NCI-H774 (cell line): ENCODE data around the gene PLXNA4.
"Not testable (repeated sequence)": the region's sequence is repeated elsewhere in the genome, so short reads cannot be mapped to it uniquely, and the experiment has no call there.

Source experiments
- DNase-seq: peaks from one replicate; lab custom pipeline; 2025; lab: John Stamatoyannopoulos, UW

The PLXNA4 gene

DNA sequence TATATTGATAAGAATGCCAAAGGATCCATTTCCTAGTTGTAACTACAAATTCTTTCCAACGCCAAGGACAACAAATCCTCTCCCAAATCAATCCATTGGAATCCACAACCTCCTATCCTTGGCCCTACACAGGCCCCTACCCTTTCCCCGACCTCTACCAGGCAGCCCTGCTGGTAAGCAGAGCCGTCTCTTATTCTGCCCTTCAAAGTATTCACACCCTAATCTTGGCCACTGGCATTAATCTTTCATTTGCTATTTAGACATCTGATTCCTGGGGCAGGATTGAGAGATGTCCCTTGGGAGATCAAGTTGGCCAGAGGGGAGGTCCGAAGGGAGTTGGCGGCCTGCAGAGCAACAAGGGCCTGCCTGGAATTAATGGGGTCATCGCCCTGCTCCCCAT, 161.4 kb downstream of the PLXNA4 start:
- DNase-seq, result no peak

DNA sequence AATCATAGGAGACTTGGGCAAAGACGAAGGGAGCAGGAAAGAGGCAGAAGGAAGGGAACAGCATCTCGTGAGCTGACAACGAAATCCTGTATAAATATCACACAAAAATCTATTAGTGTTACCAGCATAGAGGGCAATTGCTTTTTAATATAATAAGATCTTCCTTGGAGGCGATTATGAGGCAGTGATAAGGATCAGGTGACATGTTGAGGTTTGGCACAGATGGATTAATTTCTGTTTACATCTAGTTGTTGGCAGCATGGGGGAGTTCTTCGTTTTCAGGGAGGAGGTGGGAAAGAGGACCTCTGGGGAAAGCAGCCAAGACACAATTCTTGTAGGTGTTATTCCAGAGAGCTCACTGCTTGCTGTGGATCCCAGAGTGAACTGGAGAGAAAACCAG, 163.8 kb downstream of the PLXNA4 start:
- no peak for DNase-seq

DNA sequence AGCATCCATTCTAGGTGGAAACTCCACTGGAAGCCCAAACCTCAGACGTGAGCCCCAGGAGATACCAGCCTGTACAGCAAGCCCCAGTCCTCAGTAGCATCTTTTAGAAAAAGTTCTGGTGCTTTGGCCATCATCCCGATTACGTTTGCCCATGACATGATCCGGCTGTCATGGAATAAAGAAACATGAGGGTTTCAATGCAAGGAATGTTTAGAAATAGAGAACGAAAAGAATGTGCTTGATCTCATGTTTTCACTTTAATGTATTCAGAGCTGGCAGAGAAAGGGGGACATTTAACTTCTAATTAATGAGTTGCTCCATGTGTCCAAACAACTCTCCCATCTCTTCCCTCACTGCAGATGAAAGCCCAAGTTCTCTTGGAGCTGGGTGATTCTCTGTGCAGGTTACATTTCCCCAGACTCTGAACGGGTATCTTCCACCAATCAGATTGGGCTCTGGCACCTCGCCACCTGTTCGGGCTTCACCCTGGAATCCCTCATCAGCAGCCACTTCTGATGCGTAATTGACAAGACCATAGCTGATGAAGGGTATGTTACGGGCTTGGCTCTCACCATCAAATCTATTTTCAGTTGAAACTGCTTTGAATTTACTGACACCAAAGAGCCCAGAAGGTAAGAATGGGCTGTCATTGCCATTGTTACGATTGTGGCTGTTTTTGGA, 165.3 kb downstream of the PLXNA4 start:
- DNase-seq, result no peak

DNA sequence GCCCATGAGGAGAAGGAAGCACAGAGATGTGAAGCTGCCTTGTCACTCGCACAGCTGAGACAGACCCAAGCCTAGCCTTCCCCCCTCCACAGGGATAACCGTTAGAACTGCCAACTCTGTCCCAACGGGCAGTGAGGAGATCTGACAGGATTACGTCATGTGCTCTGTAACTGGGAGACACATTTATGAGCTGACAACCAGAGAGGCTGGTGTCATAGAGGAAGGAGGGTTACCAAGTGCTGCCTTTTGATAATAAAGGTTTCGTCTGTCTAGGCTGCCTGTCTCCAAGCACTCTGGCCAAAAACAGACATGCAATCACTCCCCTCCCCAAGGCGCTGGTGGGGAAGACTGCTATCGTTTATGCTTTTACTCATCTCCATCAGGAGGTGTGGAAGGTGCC, 165.9 kb downstream of the PLXNA4 start:
- DNase-seq, result no peak

DNA sequence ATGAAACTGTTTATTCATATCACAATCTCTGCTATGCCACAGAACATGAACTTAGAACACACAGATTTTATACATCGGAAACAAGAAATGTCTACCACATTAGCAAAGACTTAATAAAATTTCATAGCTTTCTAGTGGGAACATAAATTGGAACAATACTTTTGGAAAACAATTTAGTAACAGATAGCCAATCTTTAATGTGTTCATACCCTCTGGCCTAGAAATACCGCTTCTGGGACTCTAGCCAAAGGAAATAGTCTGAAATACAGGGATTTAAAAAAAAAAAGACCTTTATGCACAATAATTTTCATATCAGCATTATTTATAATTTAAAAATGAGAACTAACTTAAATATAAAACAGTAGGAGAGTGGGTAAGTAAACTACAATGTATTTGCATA, 168.5 kb downstream of the PLXNA4 start:
- no peak for DNase-seq

DNA sequence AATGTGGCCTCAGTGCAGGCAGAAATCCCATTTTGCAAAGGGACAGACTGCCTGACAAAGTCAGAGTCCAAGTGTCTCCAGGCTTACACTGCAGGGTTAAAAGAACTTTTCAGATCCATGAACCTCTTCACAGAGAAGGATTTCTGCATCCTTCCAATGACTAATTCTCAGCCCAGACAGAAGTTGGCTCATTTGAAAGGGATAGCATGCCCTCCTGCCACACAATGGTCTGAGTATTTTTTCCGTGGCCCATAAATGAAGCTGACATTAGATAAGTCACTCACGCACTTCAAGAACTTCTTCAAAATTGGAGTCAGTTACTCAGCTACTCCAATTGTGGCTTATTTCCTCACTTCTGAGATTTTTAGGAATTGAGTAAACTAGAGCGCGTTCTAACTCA, 170.2 kb downstream of the PLXNA4 start:
- DNase-seq, result no peak

DNA sequence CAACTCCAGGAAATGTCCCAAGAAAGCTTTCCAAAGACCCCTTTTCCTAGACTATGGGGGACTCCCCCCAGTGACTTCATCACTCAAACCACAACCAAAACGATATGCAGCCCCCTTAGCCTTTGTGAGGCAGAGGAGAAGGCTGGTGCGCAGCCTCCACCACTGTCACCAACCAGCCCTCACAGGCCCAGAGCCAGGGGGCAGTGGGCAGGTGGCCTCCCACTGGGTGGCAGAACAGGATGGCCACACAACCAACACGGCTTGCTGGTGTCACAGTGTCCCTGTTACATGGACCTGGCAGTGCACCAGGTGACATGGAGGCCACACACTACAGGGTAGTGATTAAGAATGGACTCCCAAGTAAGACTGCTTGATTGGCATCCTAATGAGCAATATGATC, 172.0 kb downstream of the PLXNA4 start:
- DNase-seq, result no peak

DNA sequence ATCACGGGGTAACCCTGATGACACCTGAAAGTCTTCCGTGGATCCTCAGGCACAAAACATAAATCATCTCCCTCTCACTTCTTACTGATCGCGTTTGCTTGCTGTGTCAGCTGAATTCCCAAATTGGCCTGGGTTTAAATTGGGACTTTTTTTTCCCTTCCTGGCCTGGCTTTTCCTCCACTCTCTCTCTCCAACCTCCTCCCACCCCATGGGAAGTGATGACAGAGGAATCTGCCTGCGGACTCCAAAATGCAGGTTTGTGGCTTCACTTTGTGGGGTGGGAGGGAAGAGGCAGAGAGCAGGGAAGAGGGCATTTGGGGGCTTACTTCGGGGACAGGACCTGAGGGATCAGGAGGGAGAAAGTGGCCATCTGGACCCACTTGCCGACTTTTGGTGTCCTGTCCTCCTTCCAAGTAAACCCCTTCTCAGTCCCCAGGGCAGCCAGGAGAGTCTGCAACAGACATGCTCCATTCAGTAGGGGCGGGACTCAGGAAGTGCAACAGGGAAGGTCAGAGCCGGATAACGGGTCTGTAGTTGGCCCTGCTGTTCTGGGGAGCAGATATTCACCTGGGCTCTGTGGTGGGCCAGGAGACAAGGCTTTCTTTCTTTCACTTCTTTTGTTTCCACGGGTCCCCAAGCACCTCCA, 172.7 kb downstream of the PLXNA4 start:
- no peak for DNase-seq

DNA sequence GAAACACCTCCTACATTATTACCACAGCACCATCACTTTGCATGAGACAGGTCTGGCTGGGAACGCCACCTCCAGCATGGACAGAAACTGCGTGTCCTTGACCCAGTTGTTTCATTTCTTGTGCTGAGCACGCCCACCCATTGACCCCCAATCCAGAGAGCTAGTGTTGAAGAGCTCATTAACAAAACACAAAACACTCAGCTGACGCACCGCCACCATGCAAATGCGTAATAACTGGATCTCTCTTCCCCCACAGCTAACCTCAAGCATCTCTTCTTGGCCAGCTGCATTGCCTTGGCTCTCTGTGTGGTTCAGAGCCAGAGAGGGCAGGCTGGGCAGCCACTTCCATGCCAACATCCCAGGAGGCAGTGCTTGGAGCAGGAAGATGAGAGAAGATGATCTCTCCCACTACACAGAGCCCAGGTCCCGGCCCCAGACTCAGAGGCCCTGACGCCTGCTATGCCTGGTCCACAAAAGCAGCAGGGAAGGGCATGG, 173.5 kb downstream of the PLXNA4 start:
- DNase-seq, result no peak

DNA sequence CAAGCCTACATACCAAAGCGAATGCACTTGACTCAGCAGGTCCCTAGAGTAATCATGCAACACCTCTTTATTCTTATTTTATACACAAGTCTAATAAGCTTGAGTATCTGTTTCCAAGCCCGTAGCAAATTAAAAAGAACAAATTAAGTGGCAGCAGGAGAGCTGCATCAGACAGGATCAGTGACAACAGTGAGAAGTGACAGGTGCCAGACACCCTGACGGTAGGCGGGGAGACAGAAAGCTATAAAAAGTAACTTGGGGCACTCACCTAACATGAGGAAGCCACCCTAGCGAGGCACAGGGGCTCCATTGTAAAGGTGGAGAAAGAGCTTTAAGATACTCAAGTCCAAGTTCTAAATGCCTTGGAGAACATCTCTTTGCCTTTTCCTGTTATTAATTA, 174.2 kb downstream of the PLXNA4 start:
- DNase-seq, result no peak

DNA sequence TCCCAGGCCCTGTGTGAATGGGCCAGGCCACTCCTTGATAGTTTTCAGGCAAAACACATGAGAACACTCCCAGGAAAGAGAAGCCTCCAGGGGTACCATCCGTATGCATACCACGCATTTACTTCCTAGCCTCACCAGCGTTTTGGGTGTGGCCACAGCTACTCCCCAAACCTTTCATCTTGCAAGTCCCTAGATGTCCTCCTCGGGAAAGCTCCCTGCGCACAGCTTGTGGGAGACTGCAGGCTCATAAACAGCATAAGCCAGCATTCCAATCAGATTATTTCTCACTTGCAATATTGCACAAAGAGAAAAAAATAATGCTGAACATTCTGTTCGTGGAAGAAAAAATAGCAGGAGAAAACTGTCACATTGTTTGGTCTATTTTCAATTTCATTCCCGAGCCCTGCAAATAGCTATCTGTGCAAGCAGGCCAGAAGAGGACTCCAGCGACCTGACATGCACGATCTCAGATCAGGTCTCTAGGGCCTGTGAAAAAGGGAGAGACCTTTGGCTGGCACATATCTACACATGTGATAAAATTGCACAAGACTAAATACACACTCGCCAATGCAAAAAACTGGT, 175.6 kb downstream of the PLXNA4 start:
- no peak for DNase-seq

DNA sequence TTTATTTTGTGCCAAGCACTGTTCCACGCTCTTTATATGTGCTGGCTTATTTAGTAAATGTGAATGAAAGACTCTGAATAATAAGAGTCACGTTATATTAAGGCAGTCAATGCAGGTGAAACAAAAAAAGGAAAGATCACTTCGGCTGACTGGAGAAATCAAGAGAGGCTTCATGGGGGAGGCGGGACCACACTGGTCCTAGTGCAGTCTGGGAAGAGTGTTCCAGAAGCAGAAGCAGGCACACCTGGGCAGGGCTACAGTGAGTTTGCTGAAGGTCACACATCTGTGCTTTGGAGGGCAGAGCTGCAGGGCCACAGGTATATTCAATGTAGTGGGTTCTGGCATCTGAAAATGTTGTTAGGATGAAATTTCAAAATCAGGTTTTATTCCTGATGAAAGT, 176.9 kb downstream of the PLXNA4 start:
- DNase-seq, result no peak

DNA sequence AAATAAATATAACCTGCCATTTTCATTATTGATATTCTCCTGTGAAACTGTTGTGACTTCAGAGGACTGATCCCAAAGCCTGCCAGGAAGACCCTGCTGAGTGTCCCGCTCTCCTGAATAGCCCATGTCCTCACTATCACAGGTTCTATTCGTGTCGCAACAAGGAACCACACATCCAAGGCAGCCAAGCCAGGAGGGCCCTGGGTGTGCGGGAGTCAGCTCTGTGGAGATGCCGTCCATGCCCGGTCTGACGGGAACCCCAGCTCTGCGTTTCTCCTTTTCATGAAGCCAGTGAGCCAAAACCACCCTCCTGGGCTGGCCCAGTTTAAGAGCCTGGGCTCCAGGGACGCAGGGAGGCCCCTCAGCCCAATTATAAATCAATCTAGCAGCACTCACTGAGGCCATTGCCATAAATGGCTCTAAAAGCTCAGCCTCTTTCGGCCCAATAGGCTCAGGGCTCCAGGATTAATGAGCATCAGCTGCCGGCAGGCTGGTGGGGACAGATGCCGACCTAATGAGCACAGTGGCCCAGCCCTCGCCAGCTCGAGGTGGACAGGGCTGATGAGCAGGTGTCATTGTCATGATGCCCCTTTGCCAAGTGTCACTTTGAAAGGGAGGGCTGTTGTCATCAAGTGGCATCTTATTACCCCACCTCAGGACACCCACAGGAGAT, 177.9 kb downstream of the PLXNA4 start:
- no peak for DNase-seq

DNA sequence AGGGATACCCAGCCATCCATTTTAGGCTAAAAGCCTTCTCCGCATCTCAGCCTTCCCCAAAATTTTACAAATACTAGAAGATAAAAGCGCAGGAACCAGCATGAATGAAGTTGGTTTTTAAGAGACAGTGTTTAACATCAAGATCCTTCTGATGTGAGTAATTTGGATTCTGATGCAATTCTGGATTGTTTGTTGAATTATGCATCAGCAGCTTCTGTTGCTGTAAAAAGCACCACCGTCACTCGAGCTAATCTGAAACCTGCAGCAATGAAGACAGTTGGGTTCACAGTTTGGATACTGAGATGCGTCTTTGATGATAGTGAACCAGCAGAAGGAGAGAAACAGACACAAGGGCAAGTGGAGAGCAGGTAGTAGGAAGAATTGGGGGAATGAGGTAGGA, 179.2 kb downstream of the PLXNA4 start:
- no peak for DNase-seq

DNA sequence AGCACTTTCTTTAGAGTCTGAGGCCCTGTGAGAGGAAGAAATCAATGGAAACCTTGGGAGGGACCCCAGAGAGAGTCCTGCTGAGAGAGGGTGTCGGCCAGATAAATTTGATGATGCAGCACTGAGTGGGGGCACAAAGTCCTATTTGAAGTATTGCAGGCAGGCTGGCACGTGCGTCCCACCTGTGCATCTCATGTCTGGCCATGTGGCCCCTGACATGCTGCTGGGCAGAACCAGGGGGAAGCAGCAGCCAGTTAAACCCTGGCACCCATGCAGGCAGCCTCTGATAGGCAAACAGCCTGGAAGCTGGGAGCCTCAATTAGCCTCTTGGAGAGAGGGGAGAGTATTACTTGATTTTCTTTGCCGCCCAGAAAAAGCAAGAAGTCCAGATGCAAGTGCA, 180.9 kb downstream of the PLXNA4 start:
- DNase-seq, result no peak

DNA sequence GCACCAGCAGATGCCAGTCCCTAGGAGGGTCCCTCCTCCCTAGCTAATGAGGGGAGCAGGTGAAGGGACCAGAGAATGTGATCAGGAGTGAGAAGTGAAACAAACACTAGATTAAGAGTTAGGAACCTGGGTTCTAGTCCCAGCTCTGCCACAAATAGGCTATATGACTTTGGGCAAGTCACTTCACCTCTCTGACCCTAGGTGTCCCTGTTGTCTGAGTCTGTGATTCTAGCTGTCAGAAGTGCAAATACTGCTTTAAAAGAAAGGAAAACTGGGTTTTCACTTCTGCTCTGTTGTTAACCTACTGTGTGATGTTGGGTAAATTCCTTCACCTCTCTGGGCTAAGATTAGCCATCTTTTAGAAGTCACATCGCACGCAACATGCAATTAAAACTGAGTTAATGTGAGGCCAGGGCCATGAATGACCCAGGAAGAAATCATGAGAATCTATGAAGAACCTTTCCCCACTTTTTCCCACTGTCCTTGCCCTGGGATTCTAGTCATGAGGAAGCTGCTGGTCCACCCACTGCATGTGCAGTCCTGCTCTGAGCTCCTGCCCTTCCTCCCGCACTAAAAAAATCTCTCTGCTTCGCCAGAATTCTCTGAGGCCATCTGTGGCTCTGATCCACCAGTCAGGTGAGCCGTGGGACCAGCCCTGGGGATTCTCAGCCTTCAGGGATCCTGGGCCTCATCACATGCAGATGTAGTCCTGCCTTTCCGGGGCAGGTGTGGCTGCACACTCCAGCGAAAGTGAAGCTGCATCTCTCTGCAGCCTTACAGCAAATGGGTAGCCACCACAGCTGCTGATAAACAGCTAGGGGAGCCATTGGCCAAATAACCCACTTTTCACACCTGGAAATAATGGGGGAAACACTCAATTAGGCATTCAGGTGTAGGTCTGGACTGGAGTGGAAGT, 181.7 kb downstream of the PLXNA4 start:
- DNase-seq, result no peak

DNA sequence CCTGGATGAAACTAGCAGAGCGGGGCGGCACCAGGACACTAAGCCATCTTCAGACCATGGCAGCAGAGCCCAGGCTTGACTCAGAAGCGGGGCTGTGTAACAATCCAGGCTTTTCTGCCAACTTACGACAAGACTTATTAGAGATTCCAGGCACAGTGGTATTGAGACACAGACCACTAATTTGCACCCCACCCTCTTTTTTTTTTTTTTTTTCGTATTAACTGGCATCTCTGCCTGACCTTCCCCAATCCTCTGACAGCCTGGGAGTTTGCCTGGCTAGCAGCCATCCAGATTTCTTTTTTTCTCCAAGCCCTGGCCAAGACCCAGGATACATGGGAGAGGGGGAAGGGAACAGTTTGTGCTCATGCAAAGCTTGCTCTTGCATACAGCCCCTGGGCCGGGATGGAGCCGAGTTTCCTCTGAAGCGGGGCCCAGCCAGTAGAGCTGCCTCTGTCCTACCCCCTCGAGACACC, 182.4 kb downstream of the PLXNA4 start:
- no peak for DNase-seq

DNA sequence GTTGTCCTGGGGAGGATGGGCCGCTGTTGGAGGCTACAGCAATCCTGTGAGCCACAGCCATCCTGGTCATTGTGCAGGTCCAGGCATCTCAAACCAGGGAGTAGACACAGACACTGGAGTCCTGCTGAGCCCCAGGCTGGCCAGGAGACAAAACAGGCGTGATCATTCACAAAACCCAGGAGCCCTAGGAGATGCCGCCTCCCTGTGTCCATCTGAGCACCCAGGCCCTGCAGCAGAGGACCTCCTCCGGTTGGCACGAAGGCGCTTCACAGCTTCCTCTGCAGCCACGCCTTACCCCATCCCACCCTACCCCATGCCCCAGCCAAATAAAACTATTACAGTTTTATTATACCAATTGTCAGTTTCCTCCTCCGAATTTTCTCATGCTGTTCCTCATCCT, 183.6 kb downstream of the PLXNA4 start:
- DNase-seq, result no peak

DNA sequence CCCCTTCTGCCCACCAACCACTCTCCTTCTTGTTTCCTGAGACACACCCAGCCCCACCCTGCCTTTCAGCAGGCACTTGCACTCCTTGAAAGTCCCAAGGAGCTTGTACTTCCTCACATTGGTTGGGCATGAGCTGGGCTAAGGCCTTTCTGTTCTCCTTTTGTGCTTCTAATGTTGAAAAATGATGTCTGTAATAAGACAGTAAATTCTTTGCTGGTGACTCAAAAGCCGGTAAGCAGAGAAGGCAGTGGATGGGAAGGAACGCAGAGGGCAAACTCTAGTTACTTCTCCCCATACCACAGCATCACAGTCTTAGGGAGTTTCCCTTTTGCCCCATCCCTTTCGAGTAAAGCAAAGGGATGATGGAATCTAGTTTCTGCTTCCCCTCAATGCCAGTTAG, 185.6 kb downstream of the PLXNA4 start:
- no peak for DNase-seq

DNA sequence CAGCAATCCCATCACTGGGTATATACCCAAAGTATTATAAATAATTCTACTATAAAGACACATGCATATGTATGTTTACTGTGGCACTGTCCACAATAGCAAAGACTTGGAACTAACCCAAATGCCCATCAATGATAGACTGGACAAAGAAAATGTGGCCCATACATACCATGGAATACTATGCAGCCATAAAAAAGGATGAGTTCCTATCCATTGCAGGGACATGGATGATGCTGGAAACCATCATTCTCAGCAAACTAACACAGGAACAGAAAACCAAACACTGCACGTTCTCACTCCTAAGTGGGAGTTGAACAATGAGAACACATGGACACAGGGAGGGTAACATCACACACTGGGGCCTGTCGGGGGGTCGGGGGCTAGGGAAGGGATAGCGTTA, 186.2 kb downstream of the PLXNA4 start:
- DNase-seq, result not testable (repeated sequence)

DNA sequence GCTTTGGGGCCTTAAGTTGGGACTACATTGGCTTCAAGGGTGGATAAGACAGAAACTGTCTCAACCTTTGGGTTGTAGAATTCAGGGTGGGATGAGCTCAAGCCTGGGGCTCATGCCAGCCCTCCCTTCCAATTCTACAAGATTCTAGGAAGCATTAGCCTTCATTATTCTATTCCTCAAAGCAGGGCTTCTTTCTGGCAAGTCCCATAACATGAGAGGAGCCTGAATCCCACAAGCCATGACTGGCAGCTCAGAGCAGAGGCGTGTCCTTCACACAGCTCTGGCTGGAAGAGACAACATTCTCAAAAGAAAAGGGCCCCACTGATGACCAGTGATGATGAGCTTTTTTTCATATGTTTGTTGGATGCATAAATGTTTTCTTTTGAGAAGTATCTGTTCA, 187.6 kb downstream of the PLXNA4 start:
- DNase-seq, result no peak

DNA sequence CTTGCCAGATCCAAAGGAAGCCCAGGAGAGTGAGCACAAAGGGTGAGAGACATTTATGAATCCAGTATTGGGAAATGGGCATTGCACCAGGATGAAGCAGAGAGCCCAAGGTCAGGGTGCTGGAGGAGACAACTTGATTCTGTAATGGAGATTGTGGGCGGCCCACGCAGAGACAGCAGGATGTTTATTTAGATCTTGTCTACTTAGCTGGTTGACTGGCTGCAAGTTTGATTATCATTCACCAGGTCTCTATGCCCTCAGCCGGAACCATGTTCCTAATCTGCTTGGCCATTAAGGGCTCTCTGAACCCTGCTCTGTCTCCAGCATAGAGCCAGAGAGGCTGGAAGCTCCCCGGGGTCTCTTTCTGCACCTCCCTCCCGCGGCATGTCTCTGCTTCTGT, 188.7 kb downstream of the PLXNA4 start:
- no peak for DNase-seq
